C4-2B (cell line): ENCODE results near the gene BLOC1S5.

Experiments
- H3K27ac ChIP-seq: fragments of 450-650 bp; 2 replicates; pipeline ENCODE4 v1.5.1; 2017
- CTCF ChIP-seq: fragments of 450-650 bp; conservative IDR thresholded peaks from 2 replicates; pipeline ENCODE4 v1.5.1; 2017; ENCODE audit warnings: mild to moderate bottlenecking
- ZFX ChIP-seq: fragments of 450-650 bp; IDR thresholded peaks from 2 replicates; pipeline ENCODE4 v1.6.1; 2017

The BLOC1S5 gene

GRCh38 chr6:7976485-7977056, 87.6 kb downstream of the BLOC1S5 start:
- no peak for TF ChIP-seq CTCF
- no peak for TF ChIP-seq ZFX
- H3K27ac ChIP-seq: peak overlapping the region; percentile 34; the same call in 1 of the 2 replicates

- peak overlapping the region; percentile 34 for H3K27ac ChIP-seq
- TF ChIP-seq ZFX (no peak), CTCF (no peak)
Measured at GRCh38 chr6:7975764-7976146, 88.4 kb downstream of the BLOC1S5 start.

GRCh38 chr6:7974938-7975763, 89.0 kb downstream of the BLOC1S5 start:
- H3K27ac ChIP-seq: peak overlapping the region; percentile 34

GRCh38 chr6:7974565-7974937, 89.6 kb downstream of the BLOC1S5 start:
- TF ChIP-seq CTCF: no peak
- TF ChIP-seq ZFX: no peak
- H3K27ac ChIP-seq: peak overlapping the region; percentile 34

More at GRCh38 chr6:7974938-7975763, 89.0 kb downstream of the BLOC1S5 start:
- no peak for TF ChIP-seq CTCF
- no peak for TF ChIP-seq ZFX

- TF ChIP-seq ZFX (no peak), CTCF (no peak)
- no peak overlapping the region for H3K27ac ChIP-seq
Measured at GRCh38 chr6:7973584-7973983, 90.6 kb downstream of the BLOC1S5 start.

GRCh38 chr6:7971499-7971898, 92.7 kb downstream of the BLOC1S5 start:
- TF ChIP-seq ZFX: no peak
- TF ChIP-seq CTCF: no peak
- H3K27ac ChIP-seq: no peak overlapping the region

GRCh38 chr6:7970616-7971015, 93.6 kb downstream of the BLOC1S5 start:
- H3K27ac ChIP-seq: no peak overlapping the region
- no peak for TF ChIP-seq ZFX
- no peak for TF ChIP-seq CTCF
